Lower leg skin (tissue), 3 donors: ENCODE data around the gene SLFN5.

Experiments used
- CTCF ChIP-seq, 3 donors: fragments of 450-650 bp; IDR thresholded peaks; one replicate each; pipeline ENCODE4 v1.5.1; 2016; ENCODE audit warnings: antibody characterized with exemption in 3 of 3, mild to moderate bottlenecking in 3 of 3, moderate library complexity in 2 of 3
- POLR2A ChIP-seq, 2 donors: fragments of 450-650 bp; IDR thresholded peaks; one replicate each; pipeline ENCODE4 v1.6.1; 2016 to 2017; ENCODE audit warnings: antibody characterized with exemption in 2 of 2, mild to moderate bottlenecking in 1 of 2, moderate library complexity in 1 of 2

DNA sequence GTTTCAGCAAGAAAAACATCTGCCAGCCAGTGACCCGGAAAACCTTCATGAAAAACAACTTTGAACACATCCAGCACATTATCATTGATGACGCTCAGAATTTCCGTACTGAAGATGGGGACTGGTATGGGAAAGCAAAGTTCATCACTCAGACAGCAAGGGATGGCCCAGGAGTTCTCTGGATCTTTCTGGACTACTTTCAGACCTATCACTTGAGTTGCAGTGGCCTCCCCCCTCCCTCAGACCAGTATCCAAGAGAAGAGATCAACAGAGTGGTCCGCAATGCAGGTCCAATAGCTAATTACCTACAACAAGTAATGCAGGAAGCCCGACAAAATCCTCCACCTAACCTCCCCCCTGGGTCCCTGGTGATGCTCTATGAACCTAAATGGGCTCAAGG is 22.2 kb downstream of the SLFN5 start:
- TF ChIP-seq CTCF (IDR thresholded peaks at IDR 0.05) (no peak), POLR2A (IDR thresholded peaks at IDR 0.05) (no peak)
